NCI-H2107 treated with DMSO at 0.1 percent for 48 hours (cell line): ENCODE measurements around the gene TRUB1.

Source experiments
- DNase-seq: peaks from one replicate; lab custom pipeline; 2025; ENCODE audit not compliant: unreplicated experiment; lab: John Stamatoyannopoulos, UW

The TRUB1 gene

DNA sequence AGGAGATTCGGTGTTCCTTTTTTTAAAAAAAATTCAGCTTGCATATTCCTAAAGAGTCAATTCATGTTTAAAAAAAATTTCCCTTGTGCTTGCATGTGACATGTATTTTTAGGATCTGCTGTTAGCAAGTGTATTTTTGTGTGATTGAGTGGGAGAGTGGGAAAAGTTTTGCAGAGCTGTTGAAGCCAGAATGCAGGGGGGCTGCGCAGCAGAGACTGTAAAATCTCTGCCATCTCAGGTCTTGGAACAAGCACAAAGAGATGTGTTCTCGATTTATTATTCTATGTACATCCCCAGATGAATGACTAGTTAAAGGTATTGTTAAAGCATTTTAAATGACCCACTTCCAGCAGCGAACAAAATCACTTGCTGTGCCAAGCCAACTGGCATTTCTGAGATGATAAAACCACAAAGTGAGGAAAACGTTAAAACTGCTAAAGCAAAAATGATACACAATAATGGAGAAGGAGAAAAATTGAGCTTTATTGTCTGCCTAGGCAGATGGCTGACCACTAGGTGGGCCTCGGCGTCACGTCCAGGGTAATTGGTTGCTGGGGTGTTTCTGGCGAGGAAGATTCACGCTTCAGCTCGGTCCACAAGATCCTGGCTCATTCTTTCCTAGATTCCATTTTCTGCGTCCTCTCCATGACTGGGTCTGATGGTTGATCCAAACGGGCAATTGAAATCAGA, 88.2 kb downstream of the TRUB1 start:
- peak; percentile 26 for DNase-seq

DNA sequence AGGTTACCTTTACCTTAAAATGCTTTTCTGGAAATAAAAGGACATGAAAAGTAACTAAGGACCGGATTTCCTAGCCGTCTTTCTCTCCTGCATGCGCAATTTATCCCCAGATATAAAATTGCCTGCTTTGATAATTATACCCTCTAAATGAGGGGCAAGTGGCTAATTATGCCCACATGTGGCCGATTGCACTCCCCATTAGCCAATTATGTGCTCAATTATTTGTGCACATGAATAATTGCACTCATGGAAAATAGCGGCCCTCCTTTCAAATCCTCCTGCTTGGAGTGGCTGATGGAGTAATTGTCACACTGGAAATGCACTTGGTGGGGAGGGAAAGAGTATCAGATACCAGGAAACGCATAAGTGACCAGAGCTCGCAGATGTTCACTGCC, 88.7 kb downstream of the TRUB1 start:
- DNase-seq, result peak; percentile 0
